ENCODE results near the gene TSPAN15. TPM values are rescaled to one million over a fixed set of nuclear protein-coding genes. Genes with fewer than 3 reads are reported as not detected.

The TSPAN15 gene
- total RNA-seq, 2 donors from 2014 or later = 1.3 to 1.9 TPM

- DNase-seq (ENCODE audit: low spot score in 2 of 2) (no peak), ATAC-seq (no peak)
- Mint-ChIP-seq H3K27ac (no peak overlapping the region), H3K36me3 (no peaks in the 10 kb centered on the region), H3K9me3 (no peaks in the 10 kb centered on the region)
Observed at GRCh38 chr10:69498711-69499471, 47.6 kb downstream of the TSPAN15 start.

- H3K36me3 Mint-ChIP-seq = no peaks in the 10 kb centered on the region
- no peak overlapping the region for H3K27ac Mint-ChIP-seq
Observed at GRCh38 chr10:69499726-69500689, 48.7 kb downstream of the TSPAN15 start.

GRCh38 chr10:69500864-69501468 is 49.7 kb downstream of the TSPAN15 start:
- Mint-ChIP-seq H3K27ac (no peak overlapping the region), H3K36me3 (no peaks in the 10 kb centered on the region), H3K9me3 (no peaks in the 10 kb centered on the region)
- no peak for DNase-seq (ENCODE audit: low spot score in 2 of 2)
- ATAC-seq = no peak

More at GRCh38 chr10:69499726-69500689, 48.7 kb downstream of the TSPAN15 start:
- H3K9me3 Mint-ChIP-seq = no peaks in the 10 kb centered on the region
- peak in 1 of 2 donors; percentile 44 for DNase-seq (ENCODE audit: low spot score in 2 of 2)
- no peak for ATAC-seq

- H3K36me3 Mint-ChIP-seq = no peaks in the 10 kb centered on the region
- ATAC-seq (no peak), DNase-seq (ENCODE audit: low spot score in 2 of 2) (no peak)
- no peaks in the 10 kb centered on the region for H3K9me3 Mint-ChIP-seq
- no peak overlapping the region for H3K27ac Mint-ChIP-seq
Observed at GRCh38 chr10:69501657-69502056, 50.4 kb downstream of the TSPAN15 start.

DNA sequence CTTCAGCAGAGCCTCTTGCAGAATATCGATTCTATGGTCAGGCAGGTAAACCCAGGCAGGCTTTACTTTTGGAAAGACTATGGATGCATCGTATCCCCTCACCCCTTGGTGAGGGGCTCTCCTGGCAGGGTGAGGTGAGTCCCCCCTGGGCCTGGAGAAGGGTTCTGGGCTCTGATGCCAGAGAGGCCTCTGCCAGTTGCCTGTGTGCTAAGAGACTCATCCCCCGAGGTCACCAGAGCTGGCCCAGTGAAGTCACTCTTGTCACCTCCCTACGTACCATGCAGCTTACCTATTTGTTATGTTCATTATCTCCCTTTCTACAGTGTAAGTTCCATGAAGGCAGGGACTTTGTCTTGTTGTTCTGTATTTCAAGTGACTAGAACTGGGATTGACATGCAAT is 51.3 kb downstream of the TSPAN15 start:
- DNase-seq (ENCODE audit: low spot score in 2 of 2) (no peak), ATAC-seq (no peak)
- Mint-ChIP-seq H3K36me3 (no peaks in the 10 kb centered on the region), H3K9me3 (no peaks in the 10 kb centered on the region), H3K27ac (peak overlapping the region in 1 of 2 donors; percentile 62)

GRCh38 chr10:69503001-69503895 is 52.0 kb downstream of the TSPAN15 start:
- Mint-ChIP-seq H3K9me3 (no peaks in the 10 kb centered on the region), H3K27ac (peak overlapping the region in 1 of 2 donors; percentile 62), H3K36me3 (no peaks in the 10 kb centered on the region)
- ATAC-seq = no peak
- DNase-seq (ENCODE audit: low spot score in 2 of 2) = peak in 1 of 2 donors; percentile 51

- Mint-ChIP-seq H3K27ac (no peak overlapping the region), H3K9me3 (no peaks in the 10 kb centered on the region), H3K36me3 (no peaks in the 10 kb centered on the region)
- ATAC-seq (no peak), DNase-seq (ENCODE audit: low spot score in 2 of 2) (peak in 1 of 2 donors; percentile 39)
Observed at GRCh38 chr10:69503896-69504265, 52.6 kb downstream of the TSPAN15 start.

GRCh38 chr10:69504576-69505250 is 53.4 kb downstream of the TSPAN15 start:
- H3K36me3 Mint-ChIP-seq = no peaks in the 10 kb centered on the region
- H3K27ac Mint-ChIP-seq = no peak overlapping the region
- ATAC-seq (no peak), DNase-seq (ENCODE audit: low spot score in 2 of 2) (no peak)
- H3K9me3 Mint-ChIP-seq = no peaks in the 10 kb centered on the region

DNA sequence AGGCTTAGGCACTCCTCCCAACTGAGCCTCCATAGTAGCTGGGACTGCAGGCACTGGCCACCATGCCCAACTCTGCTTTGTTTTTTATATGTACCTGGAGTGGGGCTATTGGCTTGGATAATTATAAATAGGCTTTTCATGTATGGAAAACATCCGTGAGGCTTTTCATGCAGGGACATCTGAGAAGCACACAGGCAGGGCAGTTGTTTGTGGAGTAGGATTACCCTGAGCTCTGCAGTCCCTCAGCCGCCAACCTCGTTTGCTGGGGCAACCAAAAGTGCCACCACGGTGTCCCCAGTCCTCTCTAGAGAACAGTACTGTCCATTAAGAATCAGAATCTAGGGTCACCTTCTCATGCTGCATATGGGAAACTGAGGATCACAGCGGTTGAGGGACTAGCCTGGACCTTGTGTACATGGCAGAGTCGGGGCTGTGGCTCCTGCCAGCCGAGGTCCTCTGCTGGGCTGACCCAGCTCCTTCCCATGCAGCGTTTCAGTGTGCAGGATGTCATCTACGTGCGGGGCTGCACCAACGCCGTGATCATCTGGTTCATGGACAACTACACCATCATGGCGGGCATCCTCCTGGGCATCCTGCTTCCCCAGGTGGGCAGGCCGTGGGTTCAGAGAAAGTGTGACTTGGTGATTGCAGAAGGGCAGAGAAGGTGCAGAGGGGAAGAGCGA is 54.5 kb downstream of the TSPAN15 start:
- Mint-ChIP-seq H3K27ac (peak overlapping the region in 1 of 2 donors; percentile 92), H3K36me3 (no peaks in the 10 kb centered on the region), H3K9me3 (no peaks in the 10 kb centered on the region)
- ATAC-seq (no peak), DNase-seq (ENCODE audit: low spot score in 2 of 2) (peak in 1 of 2 donors; percentile 55)

GRCh38 chr10:69506487-69506833 is 55.2 kb downstream of the TSPAN15 start:
- no peak for ATAC-seq
- no peaks in the 10 kb centered on the region for H3K9me3 Mint-ChIP-seq
- peak overlapping the region in 1 of 2 donors; percentile 41 for H3K27ac Mint-ChIP-seq
- H3K36me3 Mint-ChIP-seq = no peaks in the 10 kb centered on the region
- DNase-seq (ENCODE audit: low spot score in 2 of 2) = no peak

GRCh38 chr10:69506834-69507713 is 55.8 kb downstream of the TSPAN15 start:
- peak overlapping the region; percentile 41 to 60 for H3K27ac Mint-ChIP-seq
- H3K9me3 Mint-ChIP-seq = no peaks in the 10 kb centered on the region
- H3K36me3 Mint-ChIP-seq = no peaks in the 10 kb centered on the region
- DNase-seq (ENCODE audit: low spot score in 2 of 2) (peak in 1 of 2 donors; percentile 53), ATAC-seq (no peak)

GRCh38 chr10:69508738-69509340 is 57.6 kb downstream of the TSPAN15 start:
- H3K36me3 Mint-ChIP-seq = no peaks in the 10 kb centered on the region
- no peak for ATAC-seq
- H3K9me3 Mint-ChIP-seq = no peaks in the 10 kb centered on the region
- peak overlapping the region in 1 of 2 donors; percentile 37 for H3K27ac Mint-ChIP-seq
- DNase-seq (ENCODE audit: low spot score in 2 of 2) = no peak

- Mint-ChIP-seq H3K27ac (no peak overlapping the region), H3K36me3 (no peaks in the 10 kb centered on the region), H3K9me3 (no peaks in the 10 kb centered on the region)
- ATAC-seq = no peak
- no peak for DNase-seq (ENCODE audit: low spot score in 2 of 2)
Observed at GRCh38 chr10:69512901-69513300, 61.6 kb downstream of the TSPAN15 start.

DNA sequence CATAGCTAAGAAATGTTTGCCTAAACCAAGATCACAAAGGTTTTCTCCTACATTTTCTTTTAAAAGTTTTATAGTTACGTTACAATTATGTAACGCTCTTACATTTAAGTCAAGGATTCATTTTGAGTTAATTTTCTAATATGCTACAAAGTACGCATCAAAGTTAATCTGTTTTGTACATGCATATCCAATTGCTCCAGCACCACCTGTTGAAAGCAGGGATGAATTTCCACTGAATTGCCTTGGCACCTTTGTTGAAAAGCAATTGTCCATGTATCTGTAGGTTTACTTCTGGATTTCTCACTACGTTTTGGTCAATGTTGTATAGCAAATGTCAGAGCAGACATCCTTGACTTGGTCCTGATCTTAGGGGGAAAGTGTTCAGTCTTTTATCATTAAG is 62.4 kb downstream of the TSPAN15 start:
- Mint-ChIP-seq H3K27ac (no peak overlapping the region), H3K9me3 (no peaks in the 10 kb centered on the region), H3K36me3 (no peaks in the 10 kb centered on the region)
- DNase-seq (ENCODE audit: low spot score in 2 of 2) (no peak), ATAC-seq (no peak)
